ENCODE results near the gene DSC3.

Gene DSC3

GRCh38 chr18:31042406-31043181 lies at the start of gene DSC3:
TSS of gene DSC3 (minus strand) at chr18:31042742. CDS start at chr18:31042660, 82 bp downstream.
- DNase-seq (ENCODE audit: low read depth): no peak

GRCh38 chr18:31091350-31091749 lies 48.8 kb upstream of the DSC3 start:
- no peak for DNase-seq (ENCODE audit: low read depth)

GRCh38 chr18:31088532-31088931 lies 46.0 kb upstream of the DSC3 start:
- DNase-seq (ENCODE audit: low read depth): no peak

- DNase-seq (ENCODE audit: low read depth): no peak
These were observed 37.4 kb upstream of the DSC3 start for GRCh38 chr18:31079973-31080372.

GRCh38 chr18:31077878-31078277 lies 35.3 kb upstream of the DSC3 start:
- no peak for DNase-seq (ENCODE audit: low read depth)

GRCh38 chr18:31072175-31072574 lies 29.6 kb upstream of the DSC3 start:
- DNase-seq (ENCODE audit: low read depth): no peak

GRCh38 chr18:31070206-31070605 lies 27.7 kb upstream of the DSC3 start:
- DNase-seq (ENCODE audit: low read depth): no peak

- no peak for DNase-seq (ENCODE audit: low read depth)
These were observed 23.7 kb upstream of the DSC3 start for GRCh38 chr18:31066266-31066665.

- DNase-seq (ENCODE audit: low read depth): no peak
These were observed 22.7 kb upstream of the DSC3 start for GRCh38 chr18:31065036-31065773.

- no peak for DNase-seq (ENCODE audit: low read depth)
These were observed 21.6 kb upstream of the DSC3 start for GRCh38 chr18:31064130-31064529.

- no peak for DNase-seq (ENCODE audit: low read depth)
These were observed 19.4 kb upstream of the DSC3 start for GRCh38 chr18:31061945-31062344.

GRCh38 chr18:31058897-31059296 lies 16.4 kb upstream of the DSC3 start:
- no peak for DNase-seq (ENCODE audit: low read depth)

- DNase-seq (ENCODE audit: low read depth): no peak
These were observed 15.4 kb upstream of the DSC3 start for GRCh38 chr18:31057917-31058316.

- DNase-seq (ENCODE audit: low read depth): no peak
These were observed 14.5 kb upstream of the DSC3 start for GRCh38 chr18:31057051-31057450.

GRCh38 chr18:31056296-31056695 lies 13.8 kb upstream of the DSC3 start:
- no peak for DNase-seq (ENCODE audit: low read depth)

- DNase-seq (ENCODE audit: low read depth): no peak
These were observed 8.1 kb upstream of the DSC3 start for GRCh38 chr18:31050635-31051034.

GRCh38 chr18:31049189-31049588 lies 6.6 kb upstream of the DSC3 start:
- DNase-seq (ENCODE audit: low read depth): no peak

GRCh38 chr18:31048216-31048615 lies 5.7 kb upstream of the DSC3 start:
- DNase-seq (ENCODE audit: low read depth): no peak

- DNase-seq (ENCODE audit: low read depth): no peak
These were observed 4.4 kb upstream of the DSC3 start for GRCh38 chr18:31046916-31047315.

- no peak for DNase-seq (ENCODE audit: low read depth)
These were observed 3.1 kb upstream of the DSC3 start for GRCh38 chr18:31045599-31045998.

- DNase-seq (ENCODE audit: low read depth): no peak
These were observed 2.4 kb upstream of the DSC3 start for GRCh38 chr18:31044926-31045325.

GRCh38 chr18:31043709-31044108 lies 1.2 kb upstream of the DSC3 start:
- no peak for DNase-seq (ENCODE audit: low read depth)

GRCh38 chr18:31042084-31042405 lies 497 bp downstream of the DSC3 start:
- DNase-seq (ENCODE audit: low read depth): no peak

All from GM04504 (cell line).